GM23338 (cell line): ENCODE measurements around the gene PPP6R1. TPM values are rescaled to one million over a fixed set of nuclear protein-coding genes. Genes with fewer than 3 reads are reported as not detected.

Source experiments
- ATAC-seq: fragments of 200-7000 bp; cut with Tn5 transposase; 3 replicates; pipeline ENCODE4 v1.9.1; 2020
- DNase-seq: peaks from one replicate; pipeline ENCODE4 v3.0.0-alpha.2; 2015; ENCODE audit warnings: low spot score
- H2AFZ ChIP-seq: fragments of 200-600 bp; sonication (generic); 2 replicates; pipeline ENCODE4 v1.8.0; 2016; ENCODE audit warnings: antibody characterized with exemption, mild to moderate bottlenecking, moderate library complexity
- H3F3A ChIP-seq: fragments of 200-600 bp; sonication (generic); replicated peaks from 2 replicates; pipeline ENCODE4 v1.8.0; 2017; ENCODE audit warnings: antibody characterized with exemption, mixed run types, low read depth
- H3K27ac ChIP-seq: fragments of 200-600 bp; sonication (generic); 2 replicates; pipeline ENCODE4 v1.6.1; 2016; ENCODE audit warnings: low read depth
- H3K27me3 ChIP-seq: fragments of 200-600 bp; sonication (generic); 2 replicates; pipeline ENCODE4 v1.8.0; 2016; ENCODE audit warnings: mild to moderate bottlenecking, mixed run types, moderate library complexity; ENCODE audit not compliant: insufficient read depth
- H3K36me3 ChIP-seq: fragments of 200-600 bp; sonication (generic); 2 replicates; pipeline ENCODE4 v1.8.0; 2016; ENCODE audit warnings: mild to moderate bottlenecking; ENCODE audit not compliant: insufficient read depth
- H3K4me1 ChIP-seq: fragments of 200-600 bp; sonication (generic); 2 replicates; pipeline ENCODE4 v1.8.0; 2016; ENCODE audit warnings: mild to moderate bottlenecking, moderate library complexity; ENCODE audit not compliant: insufficient read depth
- H3K4me2 ChIP-seq: fragments of 200-600 bp; sonication (generic); 2 replicates; pipeline ENCODE4 v1.7.1; 2017; ENCODE audit warnings: mixed run types
- H3K4me3 ChIP-seq: fragments of 200-600 bp; sonication (generic); 2 replicates; pipeline ENCODE4 v1.6.1; 2016; ENCODE audit warnings: mixed run types
- H3K79me2 ChIP-seq: fragments of 200-600 bp; sonication (generic); replicated peaks from 2 replicates; pipeline ENCODE4 v1.8.0; 2017; ENCODE audit warnings: mild to moderate bottlenecking; ENCODE audit not compliant: insufficient read depth
- H3K9me2 ChIP-seq: fragments of 200-600 bp; sonication (generic); 2 replicates; pipeline ENCODE4 v1.8.0; 2017; ENCODE audit not compliant: insufficient read depth
- H4K20me1 ChIP-seq: fragments of 200-600 bp; sonication (generic); replicated peaks from 2 replicates; pipeline ENCODE4 v1.8.0; 2017; ENCODE audit warnings: mild to moderate bottlenecking; ENCODE audit not compliant: insufficient read depth
- H3K27ac Mint-ChIP-seq: 2 replicates; pipeline ENCODE4 v1.8.0; 2020; ENCODE audit warnings: inconsistent platforms, mild to moderate bottlenecking, moderate library complexity, mixed read lengths
- H3K27me3 Mint-ChIP-seq: 3 replicates; pipeline ENCODE4 v1.8.0; 2022; ENCODE audit warnings: low read depth, mild to moderate bottlenecking, moderate library complexity, mixed read lengths, inconsistent platforms; ENCODE audit not compliant: insufficient read depth, poor library complexity
- H3K36me3 Mint-ChIP-seq: 3 replicates; pipeline ENCODE4 v1.8.0; 2021; ENCODE audit warnings: low read depth, mild to moderate bottlenecking, inconsistent platforms, moderate library complexity, mixed read lengths
- H3K4me1 Mint-ChIP-seq: 3 replicates; pipeline ENCODE4 v1.8.0; 2020; ENCODE audit warnings: mild to moderate bottlenecking, inconsistent platforms, mixed read lengths
- H3K4me3 Mint-ChIP-seq: 3 replicates; pipeline ENCODE4 v1.8.0; 2021; ENCODE audit warnings: moderate library complexity, mild to moderate bottlenecking, inconsistent platforms, mixed read lengths
- H3K9me3 Mint-ChIP-seq: 3 replicates; pipeline ENCODE4 v1.8.0; 2020; ENCODE audit warnings: moderate library complexity, mild to moderate bottlenecking, inconsistent platforms, mixed read lengths
- ETS1 ChIP-seq: IDR thresholded peaks from 2 replicates; pipeline ENCODE4 v1.6.1; 2016; ENCODE audit warnings: antibody characterized with exemption
- EZH2 ChIP-seq: fragments of 200-600 bp; sonication (generic); IDR thresholded peaks from one replicate; pipeline ENCODE4 v1.8.0; 2017; ENCODE audit warnings: antibody characterized with exemption, mild to moderate bottlenecking, low read depth; ENCODE audit not compliant: unreplicated experiment
- POLR2AphosphoS5 ChIP-seq: IDR thresholded peaks from 2 replicates; pipeline ENCODE4 v1.6.1; 2016; ENCODE audit warnings: antibody characterized with exemption, low read depth
- REST ChIP-seq: IDR thresholded peaks from one replicate; pipeline ENCODE4 v1.6.1; 2018; ENCODE audit warnings: antibody characterized with exemption; ENCODE audit not compliant: unreplicated experiment
- STAT1 ChIP-seq: IDR thresholded peaks from one replicate; pipeline ENCODE4 v1.6.1; 2016; ENCODE audit warnings: antibody characterized with exemption; ENCODE audit not compliant: unreplicated experiment
- ZNF114 ChIP-seq: fragments of 250-450 bp; sonication (Bioruptor Pico); IDR thresholded peaks from 2 replicates; pipeline ENCODE4 v1.5.0; 2020; ENCODE audit warnings: mild to moderate bottlenecking, moderate library complexity
- ZNF331 ChIP-seq: fragments of 250-450 bp; sonication (Bioruptor Pico); IDR thresholded peaks from 2 replicates; pipeline ENCODE4 v1.5.0; 2020; ENCODE audit warnings: low read depth, mild to moderate bottlenecking, moderate library complexity
- polyA plus RNA-seq: library from polyadenylated mRNA; unstranded; fragments of >200 nt; fragmentation: Nextera tagmentation; extraction: Ambion mirVana; gene quantifications from 2 replicates; pipeline ENCODE4 v1.2.1, GENCODE V29; 2016
- total RNA-seq: library from RNA; depleted of rRNA; stranded (reverse); fragments of >200 nt; shearing (Covaris generic); gene quantifications from 2 replicates; pipeline ENCODE4 v1.2.3, GENCODE V29; 2014
- TF ChIP-seq, protein P1 (sequence below): fragments of 250-450 bp; sonication (Bioruptor Pico); IDR thresholded peaks from 2 replicates; pipeline ENCODE4 v1.5.0; 2020; ENCODE audit warnings: mild to moderate bottlenecking, moderate library complexity

Gene PPP6R1
- total and polyA plus RNA-seq, 2 experiments from 2014 or later = 22.2 to 70.8 TPM

GRCh38 chr19:55244004-55244680 is 14.7 kb downstream of the PPP6R1 start:
- TF ChIP-seq ETS1 = no peak
- no peak for TF ChIP-seq POLR2AphosphoS5
- TF ChIP-seq, protein P1, sequence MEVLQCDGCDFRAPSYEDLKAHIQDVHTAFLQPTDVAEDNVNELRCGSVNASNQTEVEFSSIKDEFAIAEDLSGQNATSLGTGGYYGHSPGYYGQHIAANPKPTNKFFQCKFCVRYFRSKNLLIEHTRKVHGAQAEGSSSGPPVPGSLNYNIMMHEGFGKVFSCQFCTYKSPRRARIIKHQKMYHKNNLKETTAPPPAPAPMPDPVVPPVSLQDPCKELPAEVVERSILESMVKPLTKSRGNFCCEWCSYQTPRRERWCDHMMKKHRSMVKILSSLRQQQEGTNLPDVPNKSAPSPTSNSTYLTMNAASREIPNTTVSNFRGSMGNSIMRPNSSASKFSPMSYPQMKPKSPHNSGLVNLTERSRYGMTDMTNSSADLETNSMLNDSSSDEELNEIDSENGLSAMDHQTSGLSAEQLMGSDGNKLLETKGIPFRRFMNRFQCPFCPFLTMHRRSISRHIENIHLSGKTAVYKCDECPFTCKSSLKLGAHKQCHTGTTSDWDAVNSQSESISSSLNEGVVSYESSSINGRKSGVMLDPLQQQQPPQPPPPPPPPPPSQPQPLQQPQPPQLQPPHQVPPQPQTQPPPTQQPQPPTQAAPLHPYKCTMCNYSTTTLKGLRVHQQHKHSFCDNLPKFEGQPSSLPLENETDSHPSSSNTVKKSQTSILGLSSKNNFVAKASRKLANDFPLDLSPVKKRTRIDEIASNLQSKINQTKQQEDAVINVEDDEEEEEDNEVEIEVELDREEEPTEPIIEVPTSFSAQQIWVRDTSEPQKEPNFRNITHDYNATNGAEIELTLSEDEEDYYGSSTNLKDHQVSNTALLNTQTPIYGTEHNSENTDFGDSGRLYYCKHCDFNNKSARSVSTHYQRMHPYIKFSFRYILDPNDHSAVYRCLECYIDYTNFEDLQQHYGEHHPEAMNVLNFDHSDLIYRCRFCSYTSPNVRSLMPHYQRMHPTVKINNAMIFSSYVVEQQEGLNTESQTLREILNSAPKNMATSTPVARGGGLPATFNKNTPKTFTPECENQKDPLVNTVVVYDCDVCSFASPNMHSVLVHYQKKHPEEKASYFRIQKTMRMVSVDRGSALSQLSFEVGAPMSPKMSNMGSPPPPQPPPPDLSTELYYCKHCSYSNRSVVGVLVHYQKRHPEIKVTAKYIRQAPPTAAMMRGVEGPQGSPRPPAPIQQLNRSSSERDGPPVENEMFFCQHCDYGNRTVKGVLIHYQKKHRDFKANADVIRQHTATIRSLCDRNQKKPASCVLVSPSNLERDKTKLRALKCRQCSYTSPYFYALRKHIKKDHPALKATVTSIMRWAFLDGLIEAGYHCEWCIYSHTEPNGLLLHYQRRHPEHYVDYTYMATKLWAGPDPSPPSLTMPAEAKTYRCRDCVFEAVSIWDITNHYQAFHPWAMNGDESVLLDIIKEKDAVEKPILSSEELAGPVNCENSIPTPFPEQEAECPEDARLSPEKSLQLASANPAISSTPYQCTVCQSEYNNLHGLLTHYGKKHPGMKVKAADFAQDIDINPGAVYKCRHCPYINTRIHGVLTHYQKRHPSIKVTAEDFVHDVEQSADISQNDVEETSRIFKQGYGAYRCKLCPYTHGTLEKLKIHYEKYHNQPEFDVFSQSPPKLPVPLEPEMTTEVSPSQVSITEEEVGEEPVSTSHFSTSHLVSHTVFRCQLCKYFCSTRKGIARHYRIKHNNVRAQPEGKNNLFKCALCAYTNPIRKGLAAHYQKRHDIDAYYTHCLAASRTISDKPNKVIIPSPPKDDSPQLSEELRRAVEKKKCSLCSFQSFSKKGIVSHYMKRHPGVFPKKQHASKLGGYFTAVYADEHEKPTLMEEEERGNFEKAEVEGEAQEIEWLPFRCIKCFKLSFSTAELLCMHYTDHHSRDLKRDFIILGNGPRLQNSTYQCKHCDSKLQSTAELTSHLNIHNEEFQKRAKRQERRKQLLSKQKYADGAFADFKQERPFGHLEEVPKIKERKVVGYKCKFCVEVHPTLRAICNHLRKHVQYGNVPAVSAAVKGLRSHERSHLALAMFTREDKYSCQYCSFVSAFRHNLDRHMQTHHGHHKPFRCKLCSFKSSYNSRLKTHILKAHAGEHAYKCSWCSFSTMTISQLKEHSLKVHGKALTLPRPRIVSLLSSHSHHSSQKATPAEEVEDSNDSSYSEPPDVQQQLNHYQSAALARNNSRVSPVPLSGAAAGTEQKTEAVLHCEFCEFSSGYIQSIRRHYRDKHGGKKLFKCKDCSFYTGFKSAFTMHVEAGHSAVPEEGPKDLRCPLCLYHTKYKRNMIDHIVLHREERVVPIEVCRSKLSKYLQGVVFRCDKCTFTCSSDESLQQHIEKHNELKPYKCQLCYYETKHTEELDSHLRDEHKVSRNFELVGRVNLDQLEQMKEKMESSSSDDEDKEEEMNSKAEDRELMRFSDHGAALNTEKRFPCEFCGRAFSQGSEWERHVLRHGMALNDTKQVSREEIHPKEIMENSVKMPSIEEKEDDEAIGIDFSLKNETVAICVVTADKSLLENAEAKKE (CRISPR knock-in tag) = no peak
- no peak for TF ChIP-seq EZH2
- TF ChIP-seq REST = no peak
- TF ChIP-seq ZNF114 (CRISPR knock-in tag) = no peak
- TF ChIP-seq ZNF331 (CRISPR knock-in tag) = no peak
- TF ChIP-seq STAT1 = no peak
- Mint-ChIP-seq H3K4me3 (no peak overlapping the region), H3K36me3 (peaks cover 34% of the 10 kb centered on the region), H3K4me1 (peaks cover 2% of the 10 kb centered on the region; the same call in 1 of the 3 replicates), H3K27me3 (peaks cover 6% of the 10 kb centered on the region), H3K9me3 (no peaks in the 10 kb centered on the region), H3K27ac (no peak overlapping the region)
- Histone ChIP-seq H3K79me2 (peaks cover 18% of the 10 kb centered on the region), H4K20me1 (no peaks in the 10 kb centered on the region; the same call in none of the 2 replicates), H3F3A (no peaks in the 10 kb centered on the region), H3K9me2 (no peaks in the 10 kb centered on the region), H3K4me1 (no peaks in the 10 kb centered on the region), H2AFZ (no peak overlapping the region), H3K27ac (no peak overlapping the region), H3K27me3 (no peaks in the 10 kb centered on the region), H3K4me3 (no peak overlapping the region), H3K4me2 (no peak overlapping the region), H3K36me3 (no peaks in the 10 kb centered on the region; the same call in 1 of the 2 replicates)
- no peak for ATAC-seq
- no peak for DNase-seq
